WERI-Rb-1 (cell line): ENCODE results near the gene GIMAP8.
A peak's percentile ranks its signal among the peaks of the same experiment; 100 is the strongest.

Source experiments
- DNase-seq: peaks from one replicate; pipeline ENCODE4 v3.0.0-alpha.2; 2020
- H3K27ac ChIP-seq: fragments of 250-450 bp; sonication (Bioruptor Pico); 2 replicates; pipeline ENCODE4 v1.5.1; 2020; ENCODE audit warnings: mild to moderate bottlenecking, moderate library complexity
- H3K27me3 ChIP-seq: fragments of 250-450 bp; sonication (Bioruptor Pico); 2 replicates; pipeline ENCODE4 v1.5.1; 2021; ENCODE audit warnings: mild to moderate bottlenecking, low read depth, moderate library complexity; ENCODE audit not compliant: insufficient read depth, severe bottlenecking
- H3K36me3 ChIP-seq: fragments of 250-450 bp; sonication (Bioruptor Pico); 2 replicates; pipeline ENCODE4 v1.5.1; 2020; ENCODE audit warnings: mild to moderate bottlenecking, moderate library complexity
- H3K4me3 ChIP-seq: 2 replicates; pipeline ENCODE4 v1.5.1; 2011; ENCODE audit warnings: low read depth, mild to moderate bottlenecking, control low read depth, low read length
- H3K9me3 ChIP-seq: fragments of 250-450 bp; sonication (Bioruptor Pico); 2 replicates; pipeline ENCODE4 v1.5.1; 2021; ENCODE audit warnings: mild to moderate bottlenecking, moderate library complexity; ENCODE audit not compliant: severe bottlenecking
- CTCF ChIP-seq: IDR thresholded peaks from 2 replicates; pipeline ENCODE4 v1.5.1; 2011; ENCODE audit warnings: low read depth, mild to moderate bottlenecking, control low read depth, inconsistent platforms, low read length

GIMAP8 gene

GRCh38 chr7:150415161-150416153 is 35.0 kb upstream of the GIMAP8 start:
- Histone ChIP-seq H3K9me3 (no peaks in the 10 kb centered on the region), H3K36me3 (peaks cover 6% of the 10 kb centered on the region), H3K4me3 (no peak overlapping the region), H3K27me3 (no peaks in the 10 kb centered on the region), H3K27ac (no peak overlapping the region)
- no peak for DNase-seq
- TF ChIP-seq CTCF = no peak

GRCh38 chr7:150417239-150417638 is 33.2 kb upstream of the GIMAP8 start:
- Histone ChIP-seq H3K27ac (no peak overlapping the region), H3K9me3 (no peaks in the 10 kb centered on the region), H3K4me3 (no peak overlapping the region), H3K36me3 (no peaks in the 10 kb centered on the region), H3K27me3 (no peaks in the 10 kb centered on the region)
- DNase-seq = no peak
- no peak for TF ChIP-seq CTCF

- Histone ChIP-seq H3K27ac (no peak overlapping the region), H3K4me3 (no peak overlapping the region), H3K9me3 (no peaks in the 10 kb centered on the region), H3K27me3 (no peaks in the 10 kb centered on the region), H3K36me3 (no peaks in the 10 kb centered on the region)
- 0 out of 2 replicates have a peak, but pooled peaks have one; percentile 19 for TF ChIP-seq CTCF
- DNase-seq = no peak
These were observed 32.6 kb upstream of the GIMAP8 start for GRCh38 chr7:150417863-150418262.

GRCh38 chr7:150420242-150420641 is 30.2 kb upstream of the GIMAP8 start:
- Histone ChIP-seq H3K4me3 (no peak overlapping the region), H3K9me3 (no peaks in the 10 kb centered on the region), H3K36me3 (no peaks in the 10 kb centered on the region), H3K27ac (no peak overlapping the region), H3K27me3 (no peaks in the 10 kb centered on the region)
- DNase-seq = no peak
- no peak for TF ChIP-seq CTCF

GRCh38 chr7:150420987-150421674 is 29.3 kb upstream of the GIMAP8 start:
- TF ChIP-seq CTCF = peak; percentile 73
- no peaks in the 10 kb centered on the region for H3K36me3 ChIP-seq
- no peak overlapping the region for H3K27ac ChIP-seq
- DNase-seq = peak; percentile 87
- no peaks in the 10 kb centered on the region for H3K27me3 ChIP-seq
- H3K9me3 ChIP-seq = no peaks in the 10 kb centered on the region
- H3K4me3 ChIP-seq = no peak overlapping the region
